ENCODE measurements around the gene METTL23. TPM values are rescaled to one million over a fixed set of nuclear protein-coding genes. Genes with fewer than 3 reads are reported as not detected.
A peak's percentile ranks its signal among the peaks of the same experiment; 100 is the strongest.

METTL23 gene
- total RNA-seq, 4 donors from 2014 or later, result 11.2 to 34.1 (median 24.7) TPM; not detected in 1

GRCh38 chr17:76690596-76691280, 35.9 kb upstream of the METTL23 start:
- DNase-seq, result no peak
- Histone ChIP-seq H3K27ac (peak overlapping the region in 1 of 4 donors; percentile 27), H3K4me1 (peaks cover 26 to 52% (median 37%) of the 10 kb centered on the region in 4 donors), H3K9me3 (no peaks in the 10 kb centered on the region), H3K36me3 (no peaks in the 10 kb centered on the region), H3K27me3 (no peaks in the 10 kb centered on the region), H3K4me3 (no peak overlapping the region)
- 86 to 87% methylated on average over 8 to 13 of the region's 13 CpGs for WGBS, 2 donors (ENCODE audit: low coverage in 1 of 2)
- TF ChIP-seq POLR2AphosphoS5 (IDR thresholded peaks at IDR 0.05) (no peak), CTCF (IDR thresholded peaks at IDR 0.05) (no peak), POLR2A (IDR thresholded peaks at IDR 0.05) (no peak), EP300 (IDR thresholded peaks at IDR 0.05; ENCODE audit: low read depth) (no peak)
- intact Hi-C loops (cut with DNase I; ENCODE audit: low total_unique reads) (no loop called here), in situ Hi-C loops (cut with MboI; ENCODE audit: low pct_ligation_motif_present in 1 of 4, low pct_unique_long_range_greater_than_20kb in 1 of 4, low sequenced_read_pairs in 3 of 4) (no loop called here)

GRCh38 chr17:76691379-76692191, 35.1 kb upstream of the METTL23 start:
- no peak for DNase-seq
- Histone ChIP-seq H3K27me3 (no peaks in the 10 kb centered on the region), H3K27ac (peak overlapping the region; percentile 9 to 37 (median 24)), H3K4me1 (peaks cover 24 to 55% (median 34%) of the 10 kb centered on the region in 4 donors), H3K36me3 (no peaks in the 10 kb centered on the region), H3K4me3 (no peak overlapping the region), H3K9me3 (no peaks in the 10 kb centered on the region)
- in situ Hi-C loops (cut with MboI; ENCODE audit: low pct_ligation_motif_present in 1 of 4, low pct_unique_long_range_greater_than_20kb in 1 of 4, low sequenced_read_pairs in 3 of 4) (no loop called here), intact Hi-C loops (cut with DNase I; ENCODE audit: low total_unique reads) (no loop called here)
- TF ChIP-seq POLR2A (IDR thresholded peaks at IDR 0.05) (no peak), POLR2AphosphoS5 (IDR thresholded peaks at IDR 0.05) (no peak), EP300 (IDR thresholded peaks at IDR 0.05; ENCODE audit: low read depth) (no peak), CTCF (IDR thresholded peaks at IDR 0.05) (no peak)
- 62 to 83% methylated on average over 3 to 14 of the region's 14 CpGs for WGBS, 2 donors (ENCODE audit: low coverage in 1 of 2)

- Histone ChIP-seq H3K27me3 (no peaks in the 10 kb centered on the region), H3K36me3 (no peaks in the 10 kb centered on the region), H3K4me1 (peaks cover 19 to 63% (median 27%) of the 10 kb centered on the region in 4 donors), H3K4me3 (no peak overlapping the region), H3K9me3 (no peaks in the 10 kb centered on the region), H3K27ac (peak overlapping the region; percentile 42 to 89 (median 80))
- no peak for TF ChIP-seq POLR2AphosphoS5 (IDR thresholded peaks at IDR 0.05)
- no peak for TF ChIP-seq POLR2A (IDR thresholded peaks at IDR 0.05)
- TF ChIP-seq EP300 (IDR thresholded peaks at IDR 0.05; ENCODE audit: low read depth), result no peak
- no peak for TF ChIP-seq CTCF (IDR thresholded peaks at IDR 0.05)
- WGBS, 2 donors (ENCODE audit: low coverage in 1 of 2), result 36 to 59% methylated on average over 8 to 16 of the region's 16 CpGs
- no peak for DNase-seq
- intact Hi-C loops (cut with DNase I; ENCODE audit: low total_unique reads), result no loop called here
- in situ Hi-C loops (cut with MboI; ENCODE audit: low pct_ligation_motif_present in 1 of 4, low pct_unique_long_range_greater_than_20kb in 1 of 4, low sequenced_read_pairs in 3 of 4), result no loop called here
These were observed 31.4 kb upstream of the METTL23 start for GRCh38 chr17:76695059-76695831.

All from transverse colon (tissue), 4 donors.